HG03354 (cell line): ENCODE measurements around the gene DUOX2.
"Not testable (repeated sequence)": the region's sequence is repeated elsewhere in the genome, so short reads cannot be mapped to it uniquely, and the experiment has no call there.

Experiments used
- ATAC-seq: cut with Tn5 transposase; IDR thresholded peaks from one replicate; pipeline ENCODE4 v1.9.1; 2021; ENCODE audit warnings: mild to moderate bottlenecking; ENCODE audit not compliant: unreplicated experiment, poor library complexity, severe bottlenecking

Gene DUOX2

DNA sequence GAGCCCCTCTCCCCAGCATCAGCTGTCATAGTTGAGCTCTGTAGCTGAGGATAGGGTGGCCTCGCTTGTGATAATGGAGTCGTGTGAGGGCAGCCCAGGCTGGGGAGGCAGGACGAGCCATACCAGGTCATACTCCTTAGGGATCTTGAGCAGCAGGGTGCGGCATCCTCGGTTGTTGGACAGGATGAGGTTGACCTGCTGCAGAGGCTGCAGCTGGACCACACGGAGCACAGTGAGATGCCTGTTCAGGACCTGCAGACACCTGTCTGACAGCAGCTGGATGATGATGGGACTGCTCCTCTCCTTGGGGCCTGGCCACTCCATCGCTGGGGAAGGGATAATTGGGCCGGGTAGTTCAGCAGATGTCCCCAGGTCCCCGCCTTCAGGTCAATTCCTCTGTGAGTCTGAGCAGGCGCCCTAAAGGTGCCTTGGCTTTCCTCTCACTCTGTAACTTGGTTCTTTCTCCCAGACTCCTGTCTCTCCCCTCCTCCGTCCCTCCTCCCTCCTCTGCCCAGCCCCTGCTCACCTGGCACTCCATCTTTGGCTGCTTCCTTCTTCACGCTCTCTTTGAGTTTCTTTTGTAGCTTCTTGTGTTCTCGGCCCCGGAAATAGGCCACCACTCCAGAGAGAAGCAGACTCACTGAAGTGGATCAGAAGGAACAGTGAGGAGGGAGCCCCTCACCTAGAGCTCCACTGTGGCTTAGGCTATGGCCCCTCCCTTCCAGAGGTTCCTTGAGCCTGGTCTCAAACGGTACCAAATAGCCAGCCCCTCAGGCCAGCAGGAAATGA lies 7.8 kb downstream of the DUOX2 start:
- no peak for ATAC-seq

DNA sequence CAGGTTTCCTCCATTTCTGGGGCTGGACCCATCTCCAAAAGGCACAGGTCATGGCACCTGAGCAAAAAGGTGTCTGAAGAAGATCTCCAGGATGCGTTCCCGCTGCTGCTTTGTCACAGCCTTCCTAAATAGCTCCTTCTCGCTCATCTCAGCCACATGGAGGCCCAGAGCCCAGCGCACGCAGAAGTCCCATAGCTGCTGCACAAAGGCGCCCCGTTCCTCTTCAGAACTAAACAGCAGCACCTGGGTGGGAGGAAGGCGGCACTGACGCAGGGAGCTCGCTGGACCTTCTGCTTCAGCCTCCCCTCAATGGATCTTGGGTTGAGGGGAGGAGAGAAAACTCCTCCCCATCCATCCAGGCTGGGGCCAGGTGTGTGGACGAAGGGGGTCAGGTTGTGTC lies 8.4 kb downstream of the DUOX2 start:
- ATAC-seq = no peak

DNA sequence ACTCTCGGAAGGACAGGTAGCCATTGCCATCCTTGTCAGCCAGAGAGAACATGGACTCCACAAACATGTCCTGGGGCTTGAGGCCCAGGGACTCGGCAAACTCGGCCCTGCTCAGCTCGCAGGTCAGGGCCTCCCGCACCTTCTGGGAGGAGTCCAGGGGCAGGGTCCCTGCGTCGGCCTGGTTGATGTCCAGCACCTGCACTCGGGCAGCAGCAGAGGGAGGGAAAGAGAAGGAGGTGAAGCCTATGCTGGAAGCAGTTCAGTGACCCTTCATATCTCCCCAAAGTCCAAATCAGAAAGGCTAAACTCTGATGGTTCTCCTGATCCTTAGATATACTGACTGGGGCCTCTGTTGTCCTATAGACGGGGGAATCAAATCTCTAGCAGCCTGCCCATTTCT lies 9.8 kb downstream of the DUOX2 start:
- not testable (repeated sequence) for ATAC-seq

DNA sequence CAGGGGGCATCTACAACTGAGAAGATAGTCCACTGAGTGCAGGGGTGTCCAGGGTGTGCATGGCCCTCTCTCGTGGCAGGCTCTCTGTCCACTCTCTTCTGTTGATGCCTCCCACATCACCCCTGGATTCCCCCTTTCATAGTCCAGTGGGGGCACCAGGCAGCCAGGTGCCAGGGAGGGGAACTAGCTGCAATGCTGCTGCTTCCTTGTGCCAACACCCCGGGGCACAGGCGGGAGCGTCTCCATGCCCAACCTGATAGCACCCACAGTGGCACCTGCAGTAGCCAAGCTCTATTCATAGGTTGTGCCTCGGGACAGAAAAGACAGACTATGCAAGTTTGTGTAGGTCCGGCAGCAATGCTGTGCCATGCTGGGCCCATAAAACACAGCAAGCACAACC lies 11.7 kb downstream of the DUOX2 start:
- no peak for ATAC-seq

DNA sequence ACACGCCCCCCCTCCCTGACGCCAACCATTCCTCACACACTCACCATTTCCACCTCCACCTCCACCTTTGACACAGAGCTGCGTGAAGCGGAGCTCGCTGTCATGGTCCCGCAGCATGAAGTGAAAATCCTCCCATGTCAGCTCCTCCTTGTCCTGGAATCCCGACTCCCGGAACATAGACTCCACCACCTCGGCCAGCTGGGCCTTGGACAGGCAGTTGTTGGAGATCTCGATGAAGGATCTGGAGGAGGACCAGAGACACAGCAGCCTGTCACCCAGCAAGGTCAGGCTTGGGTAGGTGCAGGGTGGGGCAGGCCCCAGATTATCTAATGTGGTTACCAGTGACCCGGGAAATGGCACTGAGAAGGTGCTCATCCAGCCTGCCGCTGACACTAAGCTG lies 12.2 kb downstream of the DUOX2 start:
- no peak for ATAC-seq

DNA sequence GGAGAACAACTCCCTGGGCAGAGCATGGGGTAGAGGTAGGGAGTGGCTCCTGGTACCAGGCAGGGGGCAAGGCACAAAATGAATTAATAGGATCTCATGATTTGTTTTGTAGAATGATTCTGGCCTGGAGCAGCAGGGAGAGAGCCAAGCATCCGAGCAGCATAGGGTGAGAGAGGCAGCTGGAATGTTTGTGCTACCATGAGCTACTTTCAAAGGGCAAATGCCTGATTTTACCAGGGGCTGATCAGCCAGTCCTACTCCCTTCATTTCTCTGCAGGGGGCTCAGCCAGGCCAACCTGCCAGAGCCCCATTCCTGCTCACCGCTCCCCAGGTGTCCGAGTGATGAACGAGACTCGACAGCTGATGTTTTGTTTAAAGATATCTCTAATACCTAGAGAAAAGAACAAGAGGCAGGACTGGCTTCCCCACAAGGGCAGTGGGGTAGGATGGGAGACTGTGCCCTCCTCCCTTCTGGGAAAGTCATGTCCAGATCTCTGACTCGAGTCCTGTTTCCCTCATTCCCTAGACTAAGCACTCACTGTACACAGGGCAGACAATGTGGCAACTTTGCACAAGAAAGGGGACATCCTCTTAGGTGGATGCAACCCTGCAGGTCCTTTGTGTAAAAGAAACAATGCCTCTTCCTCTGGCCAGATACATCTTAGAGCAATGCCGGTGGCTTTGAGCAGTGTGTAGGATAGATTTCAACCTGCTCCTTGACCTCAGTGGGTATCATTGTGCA lies 12.9 kb downstream of the DUOX2 start:
- no peak for ATAC-seq

DNA sequence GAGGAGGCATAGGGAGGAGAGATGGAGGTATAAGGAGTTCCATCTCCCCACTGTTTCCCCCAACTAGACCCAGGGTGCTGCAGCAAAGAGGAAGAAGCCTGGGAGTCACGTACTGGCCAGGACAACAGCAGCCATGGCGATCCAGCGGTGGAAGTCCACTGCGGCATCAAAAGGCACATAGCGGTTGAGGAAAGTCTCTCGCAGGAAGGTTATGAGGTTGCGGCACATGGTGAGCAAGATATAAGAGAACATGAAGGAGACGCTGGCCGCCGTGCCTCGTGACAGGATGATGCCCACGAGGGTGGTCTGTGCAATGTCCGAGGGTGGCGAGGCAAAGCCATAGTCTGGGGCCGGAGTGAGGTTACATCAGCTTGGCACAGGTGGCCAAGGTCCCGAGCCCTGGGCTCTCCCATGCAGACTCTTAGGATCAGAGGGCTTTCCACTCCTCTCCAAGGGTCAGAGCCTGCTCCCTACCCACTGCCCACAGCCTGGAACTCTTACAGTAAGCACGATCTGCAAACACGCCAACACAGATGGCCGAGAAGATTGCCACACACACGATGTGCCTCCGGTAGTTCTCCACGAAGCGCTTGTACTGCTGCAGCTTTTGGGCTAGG lies 14.3 kb downstream of the DUOX2 start:
- no peak for ATAC-seq

- ATAC-seq = no peak
Observed at GRCh38 chr15:45097466-45097865, 16.5 kb downstream of the DUOX2 start.

DNA sequence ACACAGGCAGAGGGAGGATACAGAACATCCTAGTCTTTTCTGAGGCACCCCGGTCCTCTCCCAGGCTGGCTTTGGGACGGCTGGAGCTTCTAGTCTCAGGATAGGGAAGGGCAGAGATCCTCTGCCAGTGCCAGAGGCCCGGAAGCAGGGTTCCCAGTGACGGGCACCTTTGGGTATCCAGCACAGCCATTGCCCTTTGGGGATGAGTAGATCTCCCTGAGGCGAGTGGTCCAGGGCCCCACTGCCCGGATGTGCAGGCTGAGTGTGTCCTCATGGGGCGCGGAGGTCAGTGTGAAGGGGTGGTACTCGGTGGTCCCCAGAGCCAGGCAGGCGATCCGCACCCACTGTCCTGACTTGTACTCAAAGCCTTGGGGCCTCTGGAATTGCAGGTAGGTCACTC lies 18.3 kb downstream of the DUOX2 start:
- no peak for ATAC-seq

- ATAC-seq = no peak
Observed at GRCh38 chr15:45094358-45094730, 19.6 kb downstream of the DUOX2 start.

GRCh38 chr15:45093622-45094357 lies 20.2 kb downstream of the DUOX2 start:
- no peak for ATAC-seq

GRCh38 chr15:45093013-45093412 lies 21.0 kb downstream of the DUOX2 start:
- no peak for ATAC-seq

GRCh38 chr15:45091576-45091975 lies 22.4 kb downstream of the DUOX2 start:
- ATAC-seq = no peak

GRCh38 chr15:45091161-45091560 lies 22.8 kb downstream of the DUOX2 start:
- no peak for ATAC-seq

DNA sequence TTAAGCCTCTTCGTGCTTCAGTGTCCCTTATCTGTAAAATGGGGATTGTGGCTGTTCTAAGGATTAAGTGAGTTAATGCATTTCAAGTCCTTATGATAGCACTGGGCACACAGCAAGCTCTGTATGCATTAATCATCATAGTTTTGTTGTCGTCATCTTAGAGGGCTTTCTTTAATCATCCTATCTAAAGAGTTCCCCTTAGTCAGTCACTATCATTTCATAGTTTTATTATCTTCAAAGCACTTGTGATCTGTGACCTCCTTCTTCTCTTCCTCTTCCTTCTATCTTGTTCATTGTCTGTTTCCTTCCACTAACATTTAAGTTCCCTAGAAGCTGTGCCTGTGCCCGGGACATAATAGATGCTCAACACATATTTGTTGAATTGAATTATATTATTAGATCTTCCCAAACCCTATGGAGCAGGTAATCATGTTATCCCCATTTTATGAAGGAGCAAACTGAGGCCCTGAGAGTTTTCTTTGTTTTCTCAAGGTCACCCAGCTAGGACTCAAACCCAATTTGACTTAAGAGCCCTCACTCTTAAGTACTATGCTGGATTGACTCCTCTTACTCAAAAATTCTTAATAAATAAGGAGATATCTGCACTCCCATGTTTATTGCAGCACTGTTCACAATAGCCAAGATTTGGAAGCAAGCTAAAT lies 24.1 kb downstream of the DUOX2 start:
- ATAC-seq = no peak

DNA sequence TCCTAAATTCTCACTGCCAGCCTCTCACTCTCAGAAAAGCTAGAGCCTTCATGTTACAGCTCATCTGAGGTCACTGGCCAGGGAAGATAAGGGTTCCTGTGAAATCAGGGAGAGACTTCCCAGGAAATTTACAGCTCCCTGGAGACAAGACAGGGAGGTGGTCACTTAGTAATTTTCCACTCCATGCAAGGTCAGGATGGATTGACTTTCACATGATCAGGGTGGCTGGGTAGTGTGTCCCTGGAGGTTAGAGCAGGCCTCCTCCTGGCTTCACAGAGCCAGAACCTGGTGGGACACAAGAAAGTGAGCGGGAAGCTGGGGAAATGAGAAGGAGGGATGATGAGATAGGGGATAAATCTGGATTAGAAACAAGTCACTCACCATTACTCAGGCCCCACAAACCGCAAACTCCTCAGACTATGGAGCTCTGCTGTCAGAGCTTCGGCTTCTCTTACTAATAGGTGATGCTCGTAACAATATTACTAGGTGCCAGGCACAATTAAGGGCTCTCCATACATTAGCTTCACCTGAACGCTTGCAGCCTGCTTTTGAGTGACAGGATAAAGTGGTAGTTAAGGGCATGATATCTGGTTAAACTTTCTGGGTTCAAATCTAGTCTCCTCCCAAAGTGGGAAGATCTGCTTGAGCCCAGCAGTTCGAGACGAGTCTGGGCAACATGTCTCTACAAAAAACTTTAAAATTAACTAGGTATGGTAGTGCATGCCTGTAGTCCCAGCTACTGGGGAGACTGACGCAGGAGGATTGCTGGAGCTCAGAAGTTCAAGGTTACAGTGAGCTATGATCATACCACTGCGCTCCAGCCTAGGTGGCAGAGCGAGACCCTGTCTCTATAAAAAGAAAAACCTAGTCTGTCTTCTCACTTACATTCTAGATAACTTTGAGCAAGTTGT lies 24.9 kb downstream of the DUOX2 start:
- no peak for ATAC-seq

GRCh38 chr15:45087513-45087912 lies 26.5 kb downstream of the DUOX2 start:
- ATAC-seq = no peak

DNA sequence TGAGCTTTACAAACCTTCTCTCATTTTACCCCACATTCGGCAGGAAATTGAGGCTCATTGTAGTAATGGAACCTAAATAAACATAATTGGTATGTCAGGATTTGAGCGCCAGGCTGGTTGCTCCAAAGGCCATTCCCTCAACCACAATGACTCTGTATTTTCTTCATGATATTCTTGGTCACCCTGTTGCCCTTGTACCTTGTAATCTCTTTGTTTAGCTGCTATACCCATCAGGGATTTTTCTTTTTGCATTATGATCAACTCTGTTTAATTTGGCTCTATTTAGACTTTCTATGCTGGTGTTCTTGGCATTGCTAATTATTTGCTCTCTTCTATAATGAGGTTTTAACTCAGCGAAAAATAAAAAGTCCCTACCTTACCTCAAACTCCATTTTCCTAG lies 29.8 kb downstream of the DUOX2 start:
- ATAC-seq = no peak

GRCh38 chr15:45083223-45083622 lies 30.7 kb downstream of the DUOX2 start:
- ATAC-seq = no peak
